GM19240 (cell line): ENCODE results near the gene FERMT2.
"Not testable (repeated sequence)": the region's sequence is repeated elsewhere in the genome, so short reads cannot be mapped to it uniquely, and the experiment has no call there.

Experiments
- DNase-seq: peaks from one replicate; pipeline ENCODE4 v3.0.0; 2011; ENCODE audit warnings: low spot score; ENCODE audit not compliant: insufficient read length

FERMT2 gene

GRCh38 chr14:52944254-52944653 lies 6.6 kb downstream of the FERMT2 start:
- no peak for DNase-seq

GRCh38 chr14:52939427-52939826 lies 11.4 kb downstream of the FERMT2 start:
- no peak for DNase-seq

GRCh38 chr14:52937869-52938268 lies 13.0 kb downstream of the FERMT2 start:
- DNase-seq, result no peak

GRCh38 chr14:52937306-52937705 lies 13.5 kb downstream of the FERMT2 start:
- no peak for DNase-seq

- no peak for DNase-seq
Observed at GRCh38 chr14:52936437-52936836, 14.4 kb downstream of the FERMT2 start.

- no peak for DNase-seq
Observed at GRCh38 chr14:52935833-52936232, 15.0 kb downstream of the FERMT2 start.

- no peak for DNase-seq
Observed at GRCh38 chr14:52934762-52935161, 16.1 kb downstream of the FERMT2 start.

- no peak for DNase-seq
Observed at GRCh38 chr14:52929192-52929807, 21.6 kb downstream of the FERMT2 start.

GRCh38 chr14:52926953-52927352 lies 23.9 kb downstream of the FERMT2 start:
- DNase-seq, result no peak

- no peak for DNase-seq
Observed at GRCh38 chr14:52923902-52924575, 26.8 kb downstream of the FERMT2 start.

- DNase-seq, result no peak
Observed at GRCh38 chr14:52922656-52923055, 28.2 kb downstream of the FERMT2 start.

- no peak for DNase-seq
Observed at GRCh38 chr14:52922059-52922458, 28.8 kb downstream of the FERMT2 start.

GRCh38 chr14:52920411-52920810 lies 30.4 kb downstream of the FERMT2 start:
- not testable (repeated sequence) for DNase-seq

GRCh38 chr14:52919971-52920370 lies 30.9 kb downstream of the FERMT2 start:
- DNase-seq, result no peak

- DNase-seq, result peak; percentile 23
Observed at GRCh38 chr14:52918486-52918885, 32.4 kb downstream of the FERMT2 start.

- no peak for DNase-seq
Observed at GRCh38 chr14:52917735-52918134, 33.1 kb downstream of the FERMT2 start.

GRCh38 chr14:52914295-52914694 lies 36.6 kb downstream of the FERMT2 start:
- no peak for DNase-seq

- no peak for DNase-seq
Observed at GRCh38 chr14:52913271-52913670, 37.6 kb downstream of the FERMT2 start.

- DNase-seq, result no peak
Observed at GRCh38 chr14:52911904-52912303, 38.9 kb downstream of the FERMT2 start.

GRCh38 chr14:52910572-52910971 lies 40.3 kb downstream of the FERMT2 start:
- no peak for DNase-seq

GRCh38 chr14:52907949-52908348 lies 42.9 kb downstream of the FERMT2 start:
- no peak for DNase-seq

- DNase-seq, result no peak
Observed at GRCh38 chr14:52906141-52906601, 44.7 kb downstream of the FERMT2 start.

GRCh38 chr14:52902971-52903619 lies 47.8 kb downstream of the FERMT2 start:
- no peak for DNase-seq
